ENCODE data around the gene SYNDIG1. TPM values are rescaled to one million over a fixed set of nuclear protein-coding genes. Genes with fewer than 3 reads are reported as not detected.

SYNDIG1 gene
- total RNA-seq (ENCODE audit: low replicate concordance), result 3.3 and 4.9 TPM in 2 replicates

GRCh38 chr20:24469116-24469893 lies at the start of gene SYNDIG1:
Gene SYNDIG1, plus strand, starts transcription at chr20:24469629. Its CDS starts 73,469 bp downstream, at chr20:24543098.

All from smooth muscle cell of the coronary artery (primary cell).